GM23338 (cell line): ENCODE results near the gene IKZF3.

Source experiments
- CTCF ChIP-seq, 2 experiments: fragments of 200-600 bp in 1 of 2; sonication (generic) in 1 of 2; conservative IDR thresholded peaks; 2 replicates each; pipeline versions ENCODE4 v1.5.1 to v1.6.1; 2016 to 2017; ENCODE audit warnings: antibody characterized with exemption in 2 of 2, low read depth in 2 of 2, mild to moderate bottlenecking in 2 of 2, moderate library complexity in 1 of 2
- EZH2phosphoT487 ChIP-seq: fragments of 200-600 bp; sonication (generic); IDR thresholded peaks from one replicate; pipeline ENCODE4 v1.8.1; 2018; ENCODE audit warnings: antibody characterized with exemption; ENCODE audit not compliant: unreplicated experiment
- JUNB ChIP-seq: IDR thresholded peaks from one replicate; pipeline ENCODE4 v1.6.1; 2016; ENCODE audit warnings: antibody characterized with exemption; ENCODE audit not compliant: unreplicated experiment
- POLR2AphosphoS5 ChIP-seq: IDR thresholded peaks from 2 replicates; pipeline ENCODE4 v1.6.1; 2016; ENCODE audit warnings: antibody characterized with exemption, low read depth
- REST ChIP-seq: IDR thresholded peaks from one replicate; pipeline ENCODE4 v1.6.1; 2018; ENCODE audit warnings: antibody characterized with exemption; ENCODE audit not compliant: unreplicated experiment
- ZNF331 ChIP-seq: fragments of 250-450 bp; sonication (Bioruptor Pico); IDR thresholded peaks from 2 replicates; pipeline ENCODE4 v1.5.0; 2020; ENCODE audit warnings: low read depth, mild to moderate bottlenecking, moderate library complexity

- TF ChIP-seq CTCF (conservative IDR thresholded peaks at IDR 0.05; ENCODE audit: low read depth in 2 of 2) (no peak), POLR2AphosphoS5 (no peak), EZH2phosphoT487 (no peak), REST (no peak), ZNF331 (CRISPR knock-in tag) (no peak), JUNB (no peak)
These were observed 3.9 kb upstream of the IKZF3 start, which contains the start of gene ZPBP2 for GRCh38 chr17:39867880-39868553.
